Gastroesophageal sphincter (tissue), 4 donors: ENCODE results near the gene DAGLB. TPM values are rescaled to one million over a fixed set of nuclear protein-coding genes. Genes with fewer than 3 reads are reported as not detected.

Experiments
- ATAC-seq: fragments of 150-250 bp; one replicate; pipeline ENCODE4 v1.9.1; 2016; ENCODE audit warnings: mild to moderate bottlenecking, moderate library complexity
- H3K27ac ChIP-seq, 4 donors: fragments of 200-600 bp; sonication (generic) in 3 of 4; 1 replicate in 3 of 4; 2 replicates in 1 of 4; pipeline ENCODE4 v1.5.1; 2016 to 2019
- H3K27me3 ChIP-seq: fragments of 200-600 bp; sonication (generic); one replicate; pipeline ENCODE4 v1.5.1; 2019
- H3K36me3 ChIP-seq, 2 donors: fragments of 200-600 bp; sonication (generic); one replicate each; pipeline ENCODE4 v1.5.1; 2019; ENCODE audit warnings: control low read depth in 1 of 2
- H3K4me1 ChIP-seq, 3 donors: fragments of 200-600 bp; sonication (generic); 1 replicate in 2 of 3; 2 replicates in 1 of 3; pipeline ENCODE4 v1.5.1; 2016 to 2019; ENCODE audit warnings: control low read depth in 2 of 3
- H3K4me3 ChIP-seq, 2 donors: fragments of 200-600 bp; sonication (generic); one replicate each; pipeline ENCODE4 v1.5.1; 2019; ENCODE audit warnings: mild to moderate bottlenecking in 1 of 2, moderate library complexity in 1 of 2
- H3K9me3 ChIP-seq, 3 donors: fragments of 200-600 bp; sonication (generic); one replicate each; pipeline ENCODE4 v1.5.1; 2017 to 2019; ENCODE audit warnings: control low read depth in 2 of 3
- CTCF ChIP-seq, 4 experiments: fragments of 200-600 bp in 2 of 4; fragments of 450-650 bp in 2 of 4; sonication (generic) in 1 of 4; IDR thresholded peaks; one replicate each; pipeline ENCODE4 v1.5.1; 2017 to 2019; ENCODE audit warnings: antibody characterized with exemption in 4 of 4, mild to moderate bottlenecking in 2 of 4, moderate library complexity in 2 of 4
- EP300 ChIP-seq: sonication (generic); formaldehyde crosslinking; IDR thresholded peaks from one replicate; pipeline ENCODE4 v1.6.1; 2017; ENCODE audit warnings: antibody characterized with exemption, mild to moderate bottlenecking
- POLR2A ChIP-seq, 2 donors: fragments of 450-650 bp; IDR thresholded peaks; one replicate each; pipeline ENCODE4 v1.6.1; 2017; ENCODE audit warnings: antibody characterized with exemption in 2 of 2, mild to moderate bottlenecking in 2 of 2, moderate library complexity in 1 of 2
- POLR2AphosphoS5 ChIP-seq: sonication (generic); formaldehyde crosslinking; IDR thresholded peaks from one replicate; pipeline ENCODE4 v1.6.1; 2017; ENCODE audit warnings: antibody characterized with exemption
- WGBS, 2 donors: methylation state at CpG; one replicate each; pipeline ENCODE4 v1.1.5; 2018; ENCODE audit warnings: low coverage in 1 of 2; 5-methylcytosine and 5-hydroxymethylcytosine counted together
- total RNA-seq, 4 donors: library from RNA; depleted of rRNA; stranded (reverse); fragments of >200 nt; gene quantifications; one replicate each; pipeline ENCODE4 v1.1.0, GENCODE V29; 2016

The DAGLB gene
- total RNA-seq, 4 donors from 2014 or later: 6.7 to 10.8 (median 8.6) TPM

GRCh38 chr7:6419310-6419773 lies 28.4 kb downstream of the DAGLB start:
- Histone ChIP-seq H3K36me3 (peaks cover 0 to 90% of the 10 kb centered on the region in 2 donors), H3K4me1 (no peaks in the 10 kb centered on the region), H3K27ac (no peak overlapping the region), H3K9me3 (no peaks in the 10 kb centered on the region), H3K27me3 (no peaks in the 10 kb centered on the region), H3K4me3 (no peak overlapping the region)
- TF ChIP-seq CTCF (IDR thresholded peaks at IDR 0.05): no peak
- no peak for TF ChIP-seq POLR2AphosphoS5
- no peak for TF ChIP-seq EP300
- no peak for TF ChIP-seq POLR2A (IDR thresholded peaks at IDR 0.05)
- no peak for ATAC-seq
- 87% methylated on average over 3 of the region's 16 CpGs; no CpG with 5 or more reads in 1 of the 2 donors for WGBS, 2 donors

GRCh38 chr7:6417408-6417807 lies 30.3 kb downstream of the DAGLB start:
- ATAC-seq: no peak
- TF ChIP-seq CTCF (IDR thresholded peaks at IDR 0.05) (no peak), POLR2AphosphoS5 (no peak), EP300 (no peak), POLR2A (IDR thresholded peaks at IDR 0.05) (no peak)
- no peak overlapping the region for H3K4me3 ChIP-seq
- H3K36me3 ChIP-seq: peaks cover 0 to 93% of the 10 kb centered on the region in 2 donors
- 84 to 93% methylated on average over 5 of the region's 5 CpGs for WGBS, 2 donors
- no peaks in the 10 kb centered on the region for H3K4me1 ChIP-seq
- H3K9me3 ChIP-seq: no peaks in the 10 kb centered on the region
- H3K27me3 ChIP-seq: no peaks in the 10 kb centered on the region
- no peak overlapping the region for H3K27ac ChIP-seq

DNA sequence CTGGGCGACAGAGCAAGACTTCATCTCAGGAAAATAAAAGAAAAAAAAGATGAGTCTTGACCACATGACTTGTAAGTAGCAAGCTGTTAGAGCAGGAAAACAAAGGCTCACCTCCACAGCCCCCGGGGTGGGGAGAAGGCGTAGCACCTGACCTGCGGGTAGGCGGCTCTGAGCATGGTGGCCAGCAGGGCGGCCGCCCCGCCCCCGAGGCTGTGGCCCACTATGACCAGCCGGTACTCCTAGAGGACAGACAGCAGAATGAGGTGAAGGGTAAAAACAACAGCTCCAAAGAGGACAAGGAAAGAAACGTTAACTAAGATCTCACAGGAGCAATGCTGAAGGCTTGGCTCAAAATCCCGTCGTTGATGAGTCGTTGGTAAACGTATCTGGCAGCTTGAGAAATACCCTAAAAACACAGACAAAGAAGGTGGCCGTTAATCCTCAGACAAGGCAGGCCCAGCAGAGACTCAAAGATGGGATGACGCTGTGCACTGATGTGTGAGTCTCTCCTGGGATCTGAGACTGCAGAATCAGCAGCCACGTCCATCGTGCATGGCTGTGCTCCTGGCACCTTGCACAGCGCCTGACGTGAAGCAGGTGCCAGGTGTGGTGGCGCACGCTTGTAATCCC lies 31.1 kb downstream of the DAGLB start:
- Histone ChIP-seq H3K4me3 (no peak overlapping the region), H3K27ac (no peak overlapping the region), H3K36me3 (peaks cover 0 to 93% of the 10 kb centered on the region in 2 donors), H3K27me3 (no peaks in the 10 kb centered on the region), H3K4me1 (no peaks in the 10 kb centered on the region), H3K9me3 (no peaks in the 10 kb centered on the region)
- WGBS, 2 donors: 79 to 82% methylated on average over 17 of the region's 23 CpGs
- no peak for ATAC-seq
- TF ChIP-seq EP300 (no peak), POLR2AphosphoS5 (no peak), POLR2A (IDR thresholded peaks at IDR 0.05) (no peak), CTCF (IDR thresholded peaks at IDR 0.05) (no peak)

DNA sequence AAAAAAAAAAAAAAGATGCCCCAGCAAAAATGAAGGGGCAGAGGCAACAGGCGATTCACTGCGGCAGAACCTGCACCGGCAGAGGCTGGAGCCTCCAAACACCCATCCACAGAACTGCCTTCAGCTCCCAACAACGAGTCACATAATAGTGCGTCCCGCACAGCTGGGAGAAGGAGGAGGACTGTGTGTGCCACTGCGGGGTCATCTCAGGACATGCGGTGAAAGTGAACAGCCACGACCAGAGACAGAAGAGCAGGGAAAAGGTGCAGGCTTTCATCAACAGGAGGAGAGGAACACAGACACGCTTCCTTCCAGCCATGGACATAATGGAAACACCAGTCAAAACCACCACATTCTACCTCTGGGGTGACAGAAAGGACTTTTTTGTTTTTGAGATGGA lies 34.1 kb downstream of the DAGLB start:
- Histone ChIP-seq H3K27ac (no peak overlapping the region), H3K27me3 (no peaks in the 10 kb centered on the region), H3K9me3 (no peaks in the 10 kb centered on the region), H3K36me3 (peaks cover 0 to 99% of the 10 kb centered on the region in 2 donors), H3K4me3 (no peak overlapping the region), H3K4me1 (no peaks in the 10 kb centered on the region)
- TF ChIP-seq EP300 (no peak), POLR2A (IDR thresholded peaks at IDR 0.05) (no peak), POLR2AphosphoS5 (no peak), CTCF (IDR thresholded peaks at IDR 0.05) (no peak)
- WGBS, 2 donors: 92 to 100% methylated on average over 4 to 6 of the region's 10 CpGs
- ATAC-seq: no peak
